HG02885 (cell line): ENCODE results near the gene TMEM53.

Source experiments
- ATAC-seq: cut with Tn5 transposase; IDR thresholded peaks from one replicate; pipeline ENCODE4 v1.9.1; 2021; ENCODE audit warnings: mild to moderate bottlenecking; ENCODE audit not compliant: unreplicated experiment, poor library complexity

TMEM53 gene

GRCh38 chr1:44609768-44610526, 64.3 kb downstream of the TMEM53 start:
- ATAC-seq: no peak

- ATAC-seq: no peak
These were observed 64.9 kb downstream of the TMEM53 start for GRCh38 chr1:44609412-44609767.

- no peak for ATAC-seq
These were observed 66.1 kb downstream of the TMEM53 start for GRCh38 chr1:44608141-44608540.

- ATAC-seq: no peak
These were observed 67.5 kb downstream of the TMEM53 start for GRCh38 chr1:44606701-44607281.

- no peak for ATAC-seq
These were observed 68.2 kb downstream of the TMEM53 start for GRCh38 chr1:44605914-44606615.

GRCh38 chr1:44604157-44604955, 69.9 kb downstream of the TMEM53 start:
- ATAC-seq: no peak

- no peak for ATAC-seq
These were observed 70.6 kb downstream of the TMEM53 start for GRCh38 chr1:44603718-44604117.
